ENCODE results near the gene IGF1R. TPM values are rescaled to one million over a fixed set of nuclear protein-coding genes. Genes with fewer than 3 reads are reported as not detected.

IGF1R gene
- total RNA-seq, 1 experiment from 2014 or later = 125 TPM

GRCh38 chr15:98834976-98835375 lies 186.6 kb downstream of the IGF1R start:
- ChIA-PET CTCF (no interaction called here), POLR2A (no interaction called here)
- TF ChIP-seq USF2 (CRISPR knock-in tag; IDR thresholded peaks at IDR 0.05) = no peak
- TF ChIP-seq PREB (CRISPR knock-in tag; IDR thresholded peaks at IDR 0.05; ENCODE audit: borderline replicate concordance) = no peak
- no peak for TF ChIP-seq AFF4 (CRISPR knock-in tag; IDR thresholded peaks at IDR 0.05; ENCODE audit: borderline replicate concordance)
- TF ChIP-seq TEAD4 (CRISPR knock-in tag; IDR thresholded peaks at IDR 0.05) = no peak
- TF ChIP-seq NFATC4 (CRISPR knock-in tag; IDR thresholded peaks at IDR 0.05) = no peak
- no peak for TF ChIP-seq FOXK1 (CRISPR knock-in tag; IDR thresholded peaks at IDR 0.05)
- no peak for TF ChIP-seq ZNF121 (CRISPR knock-in tag; IDR thresholded peaks at IDR 0.05)
- no peak for TF ChIP-seq ZBTB43 (CRISPR knock-in tag; IDR thresholded peaks at IDR 0.05)
- TF ChIP-seq JAZF1 (CRISPR knock-in tag; IDR thresholded peaks at IDR 0.05) = no peak
- no peak for TF ChIP-seq MLX (CRISPR knock-in tag; IDR thresholded peaks at IDR 0.05)
- TF ChIP-seq KAT7 (CRISPR knock-in tag; IDR thresholded peaks at IDR 0.05; ENCODE audit: borderline replicate concordance) = no peak
- no peak for TF ChIP-seq JUN (CRISPR knock-in tag; IDR thresholded peaks at IDR 0.05)
- no peak for TF ChIP-seq OVOL2 (CRISPR knock-in tag; IDR thresholded peaks at IDR 0.05; ENCODE audit: borderline replicate concordance)
- TF ChIP-seq NR1H2 (CRISPR knock-in tag; IDR thresholded peaks at IDR 0.05) = no peak
- no peak for TF ChIP-seq AR (CRISPR knock-in tag; IDR thresholded peaks at IDR 0.05)
- TF ChIP-seq HMGXB4 (CRISPR knock-in tag; IDR thresholded peaks at IDR 0.05) = no peak
- TF ChIP-seq ATF3 (CRISPR knock-in tag; conservative IDR thresholded peaks at IDR 0.05) = no peak
- peaks cover 25% of the 10 kb centered on the region for H3K36me3 Mint-ChIP-seq
- H3K27me3 Mint-ChIP-seq (ENCODE audit: low read depth) = no peaks in the 10 kb centered on the region
- ATAC-seq (no peak), DNase-seq (ENCODE audit: low spot score) (no peak)
- H3K4me1 Mint-ChIP-seq = peaks cover 34% of the 10 kb centered on the region
- peaks cover 21% of the 10 kb centered on the region for H3K9me3 Mint-ChIP-seq
- H3K4me3 Mint-ChIP-seq = no peak overlapping the region
- no peak overlapping the region for H3K27ac Mint-ChIP-seq

All from WTC11 (cell line).